SK-N-SH treated with all-trans-retinoic acid at 6 μM for 48 hours (cell line): Measurements from ENCODE around the gene IFIT5.

Experiments
- ATAC-seq: fragments of 200-7000 bp; cut with Tn5 transposase; 3 replicates; pipeline ENCODE4 v1.9.1; 2020; ENCODE audit warnings: mild to moderate bottlenecking, moderate library complexity
- BACH2 ChIP-seq: fragments of 250-450 bp; sonication (Bioruptor Pico); IDR thresholded peaks from 2 replicates; pipeline ENCODE4 v1.9.0; 2021; ENCODE audit warnings: mild to moderate bottlenecking, borderline replicate concordance
- CSDC2 ChIP-seq: fragments of 250-450 bp; sonication (Bioruptor Pico); IDR thresholded peaks from 2 replicates; pipeline ENCODE4 v1.5.0; 2020; ENCODE audit warnings: mild to moderate bottlenecking, moderate library complexity
- CSRNP3 ChIP-seq: fragments of 250-450 bp; sonication (Bioruptor Pico); IDR thresholded peaks from 2 replicates; pipeline ENCODE4 v1.5.1; 2021; ENCODE audit warnings: mild to moderate bottlenecking, moderate library complexity
- ESRRG ChIP-seq: fragments of 250-450 bp; sonication (Bioruptor Pico); IDR thresholded peaks from 2 replicates; pipeline ENCODE4 v1.6.1; 2021; ENCODE audit warnings: mild to moderate bottlenecking
- GLIS3 ChIP-seq: fragments of 250-450 bp; sonication (Bioruptor Pico); IDR thresholded peaks from 2 replicates; pipeline ENCODE4 v1.5.0; 2020; ENCODE audit warnings: mild to moderate bottlenecking, moderate library complexity
- ISL1 ChIP-seq: fragments of 250-450 bp; sonication (Bioruptor Pico); IDR thresholded peaks from 2 replicates; pipeline ENCODE4 v2.1.2; 2022; ENCODE audit warnings: mild to moderate bottlenecking, moderate library complexity
- OSR1 ChIP-seq: fragments of 250-450 bp; sonication (Bioruptor Pico); IDR thresholded peaks from 2 replicates; pipeline ENCODE4 v1.8.0; 2022; ENCODE audit warnings: moderate library complexity, mild to moderate bottlenecking, inconsistent platforms
- PATZ1 ChIP-seq: fragments of 250-450 bp; sonication (Bioruptor Pico); IDR thresholded peaks from 2 replicates; pipeline ENCODE4 v1.8.0; 2020; ENCODE audit warnings: mild to moderate bottlenecking, moderate library complexity, borderline replicate concordance
- POU6F1 ChIP-seq: fragments of 250-450 bp; sonication (Bioruptor Pico); IDR thresholded peaks from 2 replicates; pipeline ENCODE4 v1.8.0; 2021; ENCODE audit warnings: low read depth, mild to moderate bottlenecking, moderate library complexity, borderline replicate concordance
- RARB ChIP-seq: fragments of 250-450 bp; sonication (Bioruptor Pico); IDR thresholded peaks from 2 replicates; pipeline ENCODE4 v1.8.0; 2021; ENCODE audit warnings: mild to moderate bottlenecking, moderate library complexity
- SNAI2 ChIP-seq: fragments of 250-450 bp; sonication (Bioruptor Pico); IDR thresholded peaks from 2 replicates; pipeline ENCODE4 v1.5.0; 2020; ENCODE audit warnings: mild to moderate bottlenecking, moderate library complexity
- TCF4 ChIP-seq: fragments of 250-450 bp; sonication (Bioruptor Pico); IDR thresholded peaks from 2 replicates; pipeline ENCODE4 v1.8.0; 2021; ENCODE audit warnings: mild to moderate bottlenecking, moderate library complexity, borderline replicate concordance
- TSHZ2 ChIP-seq: fragments of 250-450 bp; sonication (Bioruptor Pico); IDR thresholded peaks from 2 replicates; pipeline ENCODE4 v1.5.0; 2020; ENCODE audit warnings: mild to moderate bottlenecking, moderate library complexity
- ZC3H10 ChIP-seq: fragments of 250-450 bp; sonication (Bioruptor Pico); IDR thresholded peaks from 2 replicates; pipeline ENCODE4 v1.5.1; 2021; ENCODE audit warnings: mild to moderate bottlenecking, moderate library complexity
- ZFP3 ChIP-seq: fragments of 250-450 bp; sonication (Bioruptor Pico); IDR thresholded peaks from 2 replicates; pipeline ENCODE4 v1.5.0; 2020; ENCODE audit warnings: mild to moderate bottlenecking, moderate library complexity
- ZFP30 ChIP-seq: fragments of 450-650 bp; formaldehyde crosslinking; IDR thresholded peaks from 2 replicates; pipeline ENCODE4 v1.5.0; 2022; ENCODE audit warnings: mild to moderate bottlenecking, moderate library complexity
- ZNF8 ChIP-seq: fragments of 450-650 bp; formaldehyde crosslinking; IDR thresholded peaks from 2 replicates; pipeline ENCODE4 v1.5.0; 2020; ENCODE audit warnings: mild to moderate bottlenecking, moderate library complexity

IFIT5 gene

GRCh38 chr10:89431977-89432376 is 17.6 kb downstream of the IFIT5 start:
- peak; percentile 60 for ATAC-seq
- TF ChIP-seq ISL1 (peak; percentile 54), SNAI2 (CRISPR knock-in tag) (no peak)
- TF ChIP-seq, all 23 proteins: peak for 1

GRCh38 chr10:89438525-89438924 is 24.2 kb downstream of the IFIT5 start:
- TF ChIP-seq GLIS3 (CRISPR knock-in tag) (no peak), ISL1 (no peak), TSHZ2 (no peak), OSR1 (CRISPR knock-in tag) (no peak), CSDC2 (no peak), CSRNP3 (CRISPR knock-in tag) (no peak), TCF4 (CRISPR knock-in tag) (no peak)
- no peak for ATAC-seq

DNA sequence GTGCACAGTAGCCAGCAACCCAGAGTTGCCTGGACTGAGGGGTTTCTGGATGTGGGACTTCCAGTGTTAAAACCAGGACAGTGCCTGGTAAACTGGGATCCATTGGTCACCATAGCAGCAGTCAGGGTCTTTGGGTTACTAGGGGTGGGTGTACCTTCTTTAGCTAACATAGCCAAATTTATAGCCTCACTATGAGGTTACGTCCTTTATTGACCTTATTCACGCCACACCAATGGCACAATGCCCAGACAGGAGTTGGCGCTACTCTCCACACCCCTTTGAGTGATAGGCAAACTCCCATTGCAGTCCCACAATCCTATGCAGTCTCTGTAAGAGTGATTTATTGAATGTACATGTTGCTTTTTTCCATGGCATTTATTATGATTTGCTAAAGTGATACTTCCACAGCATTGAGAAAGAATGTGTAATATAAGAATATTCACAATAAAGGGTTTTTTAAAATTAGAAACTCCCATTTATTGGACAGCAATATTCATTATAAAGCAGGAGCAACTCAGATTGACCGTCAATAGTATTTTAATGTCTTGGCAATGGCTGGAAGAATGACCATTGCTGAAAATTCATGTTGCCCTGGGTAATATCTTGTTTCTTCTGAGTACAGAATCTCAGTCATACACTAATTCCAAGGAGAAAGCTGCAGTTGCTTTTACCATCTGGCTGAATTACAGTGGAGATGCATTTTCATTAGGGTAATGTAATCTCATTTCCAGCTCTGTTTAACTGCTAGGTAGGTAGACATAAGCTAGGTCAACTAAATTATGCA is 26.1 kb downstream of the IFIT5 start:
- no peak for ATAC-seq
- TF ChIP-seq BACH2 (CRISPR knock-in tag), result no peak
- no peak for TF ChIP-seq ESRRG (CRISPR knock-in tag)
- TF ChIP-seq ZNF8 (CRISPR knock-in tag), result no peak
- TF ChIP-seq POU6F1, result no peak
- TF ChIP-seq RARB (CRISPR knock-in tag), result no peak
- no peak for TF ChIP-seq ZC3H10 (CRISPR knock-in tag)
- TF ChIP-seq ISL1, result no peak
- TF ChIP-seq TSHZ2, result no peak
- TF ChIP-seq CSDC2, result no peak
- no peak for TF ChIP-seq PATZ1
- no peak for TF ChIP-seq ZFP3 (CRISPR knock-in tag)
- TF ChIP-seq CSRNP3 (CRISPR knock-in tag), result no peak
- TF ChIP-seq SNAI2 (CRISPR knock-in tag), result no peak
- TF ChIP-seq ZFP30, result no peak
